Measurements from ENCODE around the gene DAGLA.

The DAGLA gene

DNA sequence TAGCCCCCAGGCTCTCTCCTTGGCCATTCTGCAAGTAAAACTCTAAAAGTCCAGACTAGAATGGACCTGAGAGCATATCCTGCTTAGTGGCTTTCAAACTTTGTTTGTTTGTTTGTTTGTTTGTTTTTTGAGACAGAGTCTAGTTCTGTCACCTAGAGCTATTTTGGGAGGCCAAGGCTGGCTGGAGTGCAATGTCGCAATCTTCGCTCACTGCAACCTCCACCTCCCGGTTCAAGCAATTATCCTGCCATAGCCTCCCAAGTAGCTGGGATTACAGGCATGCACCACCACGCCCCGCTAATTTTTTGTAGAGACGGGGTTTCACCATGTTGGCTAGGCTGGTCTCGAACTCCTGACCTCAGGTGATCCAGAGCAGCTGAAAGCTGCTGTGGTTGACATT lies 28.9 kb downstream of the DAGLA start:
- Histone ChIP-seq H3K4me2 (ENCODE audit: low read depth, low read length) (no peak overlapping the region), H3K27ac (ENCODE audit: low read length) (no peak overlapping the region), H3K4me3 (ENCODE audit: low read length) (no peak overlapping the region), H3K9me3 (replicated peaks; ENCODE audit: insufficient read depth, low read length) (no peaks in the 10 kb centered on the region), H3K36me3 (replicated peaks; ENCODE audit: insufficient read depth, low read length) (no peaks in the 10 kb centered on the region), H4K20me1 (ENCODE audit: insufficient read depth, low read length) (no peaks in the 10 kb centered on the region), H3K9ac (ENCODE audit: low read length) (no peak overlapping the region), H3K79me2 (ENCODE audit: low read length) (no peaks in the 10 kb centered on the region), H2AFZ (ENCODE audit: low read length) (no peak overlapping the region), H3K27me3 (replicated peaks; ENCODE audit: insufficient read depth, low read length) (peaks cover 98% of the 10 kb centered on the region), H3K9me2 (replicated peaks; ENCODE audit: insufficient read depth, low read length) (no peaks in the 10 kb centered on the region), H3F3A (ENCODE audit: insufficient read depth, low read length) (no peaks in the 10 kb centered on the region), H3K4me1 (ENCODE audit: low read length) (no peaks in the 10 kb centered on the region)
- DNase-seq, result no peak
- TF ChIP-seq EZH2phosphoT487 (IDR thresholded peaks at IDR 0.05; ENCODE audit: low read length), result no peak

DNA sequence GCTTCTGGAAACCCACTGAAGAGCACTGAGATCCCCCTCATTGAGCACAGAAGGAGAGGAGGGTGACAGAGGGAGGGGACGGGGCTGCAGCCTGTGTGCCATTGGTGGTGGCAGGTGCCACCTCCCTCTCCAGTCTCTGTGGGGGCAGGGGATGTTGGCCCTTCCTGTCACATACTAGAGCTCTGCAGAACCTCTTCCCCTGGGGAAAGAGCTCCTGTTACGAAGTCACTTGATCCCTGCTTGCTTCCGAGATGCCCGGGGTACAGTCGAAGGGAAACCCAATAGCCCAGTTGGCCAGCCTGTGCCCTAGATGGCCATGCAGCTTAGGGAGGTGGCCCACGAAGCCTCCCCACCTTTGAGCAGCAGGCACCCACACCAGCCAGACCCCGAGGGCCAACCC lies 29.4 kb downstream of the DAGLA start:
- DNase-seq, result no peak
- no peak overlapping the region for H3K4me3 ChIP-seq (ENCODE audit: low read length)
- no peaks in the 10 kb centered on the region for H3K79me2 ChIP-seq (ENCODE audit: low read length)
- no peak for TF ChIP-seq EZH2 (optimal IDR thresholded peaks at IDR 0.05; ENCODE audit: low read depth, low read length)
- TF ChIP-seq, protein P1, sequence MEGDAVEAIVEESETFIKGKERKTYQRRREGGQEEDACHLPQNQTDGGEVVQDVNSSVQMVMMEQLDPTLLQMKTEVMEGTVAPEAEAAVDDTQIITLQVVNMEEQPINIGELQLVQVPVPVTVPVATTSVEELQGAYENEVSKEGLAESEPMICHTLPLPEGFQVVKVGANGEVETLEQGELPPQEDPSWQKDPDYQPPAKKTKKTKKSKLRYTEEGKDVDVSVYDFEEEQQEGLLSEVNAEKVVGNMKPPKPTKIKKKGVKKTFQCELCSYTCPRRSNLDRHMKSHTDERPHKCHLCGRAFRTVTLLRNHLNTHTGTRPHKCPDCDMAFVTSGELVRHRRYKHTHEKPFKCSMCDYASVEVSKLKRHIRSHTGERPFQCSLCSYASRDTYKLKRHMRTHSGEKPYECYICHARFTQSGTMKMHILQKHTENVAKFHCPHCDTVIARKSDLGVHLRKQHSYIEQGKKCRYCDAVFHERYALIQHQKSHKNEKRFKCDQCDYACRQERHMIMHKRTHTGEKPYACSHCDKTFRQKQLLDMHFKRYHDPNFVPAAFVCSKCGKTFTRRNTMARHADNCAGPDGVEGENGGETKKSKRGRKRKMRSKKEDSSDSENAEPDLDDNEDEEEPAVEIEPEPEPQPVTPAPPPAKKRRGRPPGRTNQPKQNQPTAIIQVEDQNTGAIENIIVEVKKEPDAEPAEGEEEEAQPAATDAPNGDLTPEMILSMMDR (IDR thresholded peaks at IDR 0.05; ENCODE audit: low read length), result no peak
- TF ChIP-seq EZH2phosphoT487 (IDR thresholded peaks at IDR 0.05; ENCODE audit: low read length), result no peak
- H3K9me3 ChIP-seq (replicated peaks; ENCODE audit: insufficient read depth, low read length), result no peaks in the 10 kb centered on the region
- H3F3A ChIP-seq (ENCODE audit: insufficient read depth, low read length), result no peaks in the 10 kb centered on the region
- H3K4me1 ChIP-seq (ENCODE audit: low read length), result no peaks in the 10 kb centered on the region
- no peak overlapping the region for H3K27ac ChIP-seq (ENCODE audit: low read length)
- H3K9ac ChIP-seq (ENCODE audit: low read length), result no peak overlapping the region
- H2AFZ ChIP-seq (ENCODE audit: low read length), result no peak overlapping the region
- H3K36me3 ChIP-seq (replicated peaks; ENCODE audit: insufficient read depth, low read length), result no peaks in the 10 kb centered on the region
- H3K27me3 ChIP-seq (replicated peaks; ENCODE audit: insufficient read depth, low read length), result peaks cover 98% of the 10 kb centered on the region
- H4K20me1 ChIP-seq (ENCODE audit: insufficient read depth, low read length), result no peaks in the 10 kb centered on the region
- H3K4me2 ChIP-seq (ENCODE audit: low read depth, low read length), result no peak overlapping the region
- H3K9me2 ChIP-seq (replicated peaks; ENCODE audit: insufficient read depth, low read length), result no peaks in the 10 kb centered on the region

DNA sequence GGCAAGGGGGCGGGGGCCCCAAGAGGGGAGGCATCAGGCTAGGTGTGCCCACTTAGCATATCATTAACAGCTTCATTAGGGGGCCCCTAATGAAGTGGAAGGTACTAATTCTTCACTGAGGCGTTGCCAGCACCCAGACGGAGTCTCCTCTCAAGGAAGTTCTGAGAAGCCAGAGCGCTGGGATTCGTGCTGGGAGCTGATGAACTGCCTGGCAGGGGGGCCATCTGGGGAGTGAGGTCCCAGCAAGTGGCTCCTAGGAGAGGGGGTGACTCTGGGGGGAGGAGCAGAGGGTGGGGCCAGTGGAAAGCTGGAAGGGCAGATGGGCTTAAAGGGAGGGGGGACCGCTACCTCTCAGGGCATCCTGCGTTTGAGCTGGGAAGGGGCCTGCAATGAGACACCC lies 29.8 kb downstream of the DAGLA start:
- Histone ChIP-seq H3K36me3 (replicated peaks; ENCODE audit: insufficient read depth, low read length) (no peaks in the 10 kb centered on the region), H3K4me2 (ENCODE audit: low read depth, low read length) (no peak overlapping the region), H3K27ac (ENCODE audit: low read length) (no peak overlapping the region), H3K4me1 (ENCODE audit: low read length) (no peaks in the 10 kb centered on the region), H2AFZ (ENCODE audit: low read length) (no peak overlapping the region), H3K4me3 (ENCODE audit: low read length) (no peak overlapping the region), H3K79me2 (ENCODE audit: low read length) (no peaks in the 10 kb centered on the region), H4K20me1 (ENCODE audit: insufficient read depth, low read length) (no peaks in the 10 kb centered on the region), H3K9me2 (replicated peaks; ENCODE audit: insufficient read depth, low read length) (no peaks in the 10 kb centered on the region), H3F3A (ENCODE audit: insufficient read depth, low read length) (no peaks in the 10 kb centered on the region), H3K9ac (ENCODE audit: low read length) (no peak overlapping the region), H3K9me3 (replicated peaks; ENCODE audit: insufficient read depth, low read length) (no peaks in the 10 kb centered on the region), H3K27me3 (replicated peaks; ENCODE audit: insufficient read depth, low read length) (peaks cover 98% of the 10 kb centered on the region)
- no peak for DNase-seq
- TF ChIP-seq, protein P1 (IDR thresholded peaks at IDR 0.05; ENCODE audit: low read length), result no peak
- TF ChIP-seq EZH2phosphoT487 (IDR thresholded peaks at IDR 0.05; ENCODE audit: low read length) (no peak), EZH2 (optimal IDR thresholded peaks at IDR 0.05; ENCODE audit: low read depth, low read length) (no peak)

DNA sequence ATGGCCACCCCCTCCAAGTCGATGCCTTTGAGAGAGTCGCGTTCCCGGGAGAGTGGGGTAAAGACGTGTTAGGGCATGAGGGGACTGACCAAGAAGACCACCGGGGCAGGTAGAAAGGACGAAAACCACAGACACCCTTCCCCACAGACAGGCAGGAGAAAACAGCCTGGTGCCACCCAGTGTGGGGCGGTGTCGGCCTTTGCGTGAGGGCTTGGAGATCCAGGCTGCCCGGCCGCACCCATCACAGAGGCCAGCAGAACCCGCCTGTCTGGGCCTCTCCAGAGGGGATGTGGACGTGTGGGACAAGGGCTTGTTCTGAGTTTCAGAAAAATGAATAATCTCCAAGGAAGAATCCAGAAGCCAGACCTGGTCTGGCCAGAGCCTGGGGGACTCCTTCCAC lies 30.8 kb downstream of the DAGLA start:
- H3K27me3 ChIP-seq (replicated peaks; ENCODE audit: insufficient read depth, low read length), result peaks cover 98% of the 10 kb centered on the region
- no peaks in the 10 kb centered on the region for H3K79me2 ChIP-seq (ENCODE audit: low read length)
- no peaks in the 10 kb centered on the region for H3F3A ChIP-seq (ENCODE audit: insufficient read depth, low read length)
- H3K4me2 ChIP-seq (ENCODE audit: low read depth, low read length), result no peak overlapping the region
- no peaks in the 10 kb centered on the region for H3K9me3 ChIP-seq (replicated peaks; ENCODE audit: insufficient read depth, low read length)
- no peaks in the 10 kb centered on the region for H3K4me1 ChIP-seq (ENCODE audit: low read length)
- no peaks in the 10 kb centered on the region for H4K20me1 ChIP-seq (ENCODE audit: insufficient read depth, low read length)
- DNase-seq, result no peak
- TF ChIP-seq EZH2phosphoT487 (IDR thresholded peaks at IDR 0.05; ENCODE audit: low read length) (no peak), EZH2 (optimal IDR thresholded peaks at IDR 0.05; ENCODE audit: low read depth, low read length) (no peak)
- TF ChIP-seq, protein P1 (IDR thresholded peaks at IDR 0.05; ENCODE audit: low read length), result no peak
- no peak overlapping the region for H3K4me3 ChIP-seq (ENCODE audit: low read length)
- no peaks in the 10 kb centered on the region for H3K36me3 ChIP-seq (replicated peaks; ENCODE audit: insufficient read depth, low read length)
- H3K9ac ChIP-seq (ENCODE audit: low read length), result no peak overlapping the region
- no peak overlapping the region for H2AFZ ChIP-seq (ENCODE audit: low read length)
- no peak overlapping the region for H3K27ac ChIP-seq (ENCODE audit: low read length)
- no peaks in the 10 kb centered on the region for H3K9me2 ChIP-seq (replicated peaks; ENCODE audit: insufficient read depth, low read length)

All from MM.1S (cell line).